GM06990 (cell line): ENCODE data around the gene CPXM2.

ENCODE experiments used
- DNase-seq: peaks from one replicate; pipeline ENCODE4 v3.0.0-alpha.2; 2011; ENCODE audit not compliant: insufficient read length; ENCODE audit errors: extremely low read depth
- H3K27me3 ChIP-seq: replicated peaks from 2 replicates; pipeline ENCODE4 v1.6.0; 2011; ENCODE audit warnings: low read length; ENCODE audit not compliant: control insufficient read depth, insufficient read depth
- H3K36me3 ChIP-seq: 2 replicates; pipeline ENCODE4 v1.5.1; 2011; ENCODE audit warnings: low read length; ENCODE audit not compliant: control insufficient read depth, insufficient read depth
- H3K4me3 ChIP-seq: replicated peaks from 2 replicates; pipeline ENCODE4 v1.5.1; 2011; ENCODE audit warnings: low read depth, mild to moderate bottlenecking, control low read depth, low read length
- TF ChIP-seq, protein P1 (sequence below): IDR thresholded peaks from 2 replicates; pipeline ENCODE4 v1.5.1; 2011; ENCODE audit warnings: low read length, control low read depth, mild to moderate bottlenecking, inconsistent platforms; ENCODE audit not compliant: insufficient read depth, poor library complexity, severe bottlenecking

Gene CPXM2

DNA sequence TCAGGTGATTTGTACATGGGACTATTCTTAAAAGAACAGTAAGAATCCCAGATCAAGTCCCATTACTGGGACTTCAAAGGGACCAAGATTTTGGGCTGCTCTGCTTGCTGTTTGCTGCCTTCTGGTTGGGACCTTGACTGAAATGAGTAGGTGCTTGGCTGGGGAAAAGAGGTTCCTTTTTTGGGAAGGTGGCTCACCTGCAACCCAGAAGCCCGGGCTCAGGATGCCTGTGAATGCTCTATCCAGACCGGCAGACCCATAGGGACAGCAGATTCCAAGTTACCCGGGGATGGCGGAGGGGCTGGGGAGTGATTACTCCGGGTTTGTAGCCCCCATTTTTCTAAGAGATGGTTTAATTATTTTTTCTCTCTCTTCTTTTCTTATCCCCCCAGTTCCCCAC is 104.0 kb downstream of the CPXM2 start:
- no peak for DNase-seq
- Histone ChIP-seq H3K27me3 (no peaks in the 10 kb centered on the region; the same call in none of the 2 replicates), H3K36me3 (no peaks in the 10 kb centered on the region), H3K4me3 (no peak overlapping the region)
- TF ChIP-seq, protein P1, sequence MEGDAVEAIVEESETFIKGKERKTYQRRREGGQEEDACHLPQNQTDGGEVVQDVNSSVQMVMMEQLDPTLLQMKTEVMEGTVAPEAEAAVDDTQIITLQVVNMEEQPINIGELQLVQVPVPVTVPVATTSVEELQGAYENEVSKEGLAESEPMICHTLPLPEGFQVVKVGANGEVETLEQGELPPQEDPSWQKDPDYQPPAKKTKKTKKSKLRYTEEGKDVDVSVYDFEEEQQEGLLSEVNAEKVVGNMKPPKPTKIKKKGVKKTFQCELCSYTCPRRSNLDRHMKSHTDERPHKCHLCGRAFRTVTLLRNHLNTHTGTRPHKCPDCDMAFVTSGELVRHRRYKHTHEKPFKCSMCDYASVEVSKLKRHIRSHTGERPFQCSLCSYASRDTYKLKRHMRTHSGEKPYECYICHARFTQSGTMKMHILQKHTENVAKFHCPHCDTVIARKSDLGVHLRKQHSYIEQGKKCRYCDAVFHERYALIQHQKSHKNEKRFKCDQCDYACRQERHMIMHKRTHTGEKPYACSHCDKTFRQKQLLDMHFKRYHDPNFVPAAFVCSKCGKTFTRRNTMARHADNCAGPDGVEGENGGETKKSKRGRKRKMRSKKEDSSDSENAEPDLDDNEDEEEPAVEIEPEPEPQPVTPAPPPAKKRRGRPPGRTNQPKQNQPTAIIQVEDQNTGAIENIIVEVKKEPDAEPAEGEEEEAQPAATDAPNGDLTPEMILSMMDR, result no peak

DNA sequence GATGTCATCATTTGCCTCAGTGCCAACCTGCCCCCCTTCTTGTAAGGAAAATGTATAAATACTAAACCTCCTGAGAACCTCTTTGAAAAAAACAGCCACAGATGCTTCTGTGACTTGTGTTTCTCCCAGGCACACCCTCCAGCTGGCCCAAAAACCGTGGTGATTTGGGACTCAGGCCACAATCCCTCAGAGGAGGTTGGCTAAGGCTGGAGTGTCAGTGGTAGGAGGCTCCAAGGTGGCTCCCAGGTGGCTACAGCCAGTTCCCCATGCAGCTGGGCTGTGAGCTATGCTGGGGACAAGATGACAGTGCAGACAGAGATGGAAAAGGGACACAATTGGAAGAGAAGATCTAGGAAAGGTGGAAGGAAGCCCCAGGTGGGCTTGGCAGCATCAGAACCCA is 104.7 kb downstream of the CPXM2 start:
- Histone ChIP-seq H3K27me3 (peaks cover 1% of the 10 kb centered on the region), H3K4me3 (no peak overlapping the region), H3K36me3 (no peaks in the 10 kb centered on the region)
- no peak for DNase-seq
- TF ChIP-seq, protein P1, result no peak

DNA sequence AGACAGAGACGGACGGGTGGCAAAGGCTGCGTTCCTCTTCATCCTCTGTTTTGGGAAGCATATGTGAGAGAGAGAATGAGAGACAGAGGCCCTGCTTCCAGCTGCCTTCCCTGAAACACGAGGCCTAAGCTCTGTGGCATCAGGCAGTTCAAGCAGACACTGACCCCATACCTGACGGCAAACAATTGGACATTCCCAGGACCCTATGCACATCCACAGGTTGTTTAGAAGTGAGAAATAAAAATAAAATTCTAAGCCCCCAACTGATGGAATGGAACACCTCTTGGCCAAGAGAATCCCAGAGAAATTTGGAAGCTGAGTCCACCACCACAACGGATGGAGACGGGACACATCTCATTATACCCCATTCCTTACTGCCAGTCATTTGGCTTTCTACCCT is 105.3 kb downstream of the CPXM2 start:
- peaks cover 2% of the 10 kb centered on the region for H3K27me3 ChIP-seq
- no peaks in the 10 kb centered on the region for H3K36me3 ChIP-seq
- TF ChIP-seq, protein P1, result no peak
- H3K4me3 ChIP-seq, result no peak overlapping the region
- DNase-seq, result no peak

DNA sequence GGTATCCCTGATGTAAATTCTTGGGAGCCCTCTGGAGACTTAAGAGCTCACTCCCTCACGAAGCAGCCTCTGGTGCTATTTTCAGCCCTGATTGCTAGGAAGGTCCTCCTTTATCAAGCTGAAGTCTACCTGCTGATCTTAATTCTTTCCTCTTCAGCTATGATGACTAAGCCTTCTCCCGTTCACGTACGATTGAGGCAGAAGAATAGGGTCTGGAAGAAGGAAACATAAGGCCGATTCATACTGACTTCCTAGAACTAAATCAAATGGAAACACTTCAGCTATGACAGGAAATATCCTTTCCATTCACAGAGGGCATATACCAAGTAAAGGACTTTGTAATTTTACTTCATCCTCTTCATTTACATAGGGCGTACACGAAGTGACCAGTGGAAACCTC is 107.0 kb downstream of the CPXM2 start:
- H3K4me3 ChIP-seq, result no peak overlapping the region
- TF ChIP-seq, protein P1, result no peak
- H3K27me3 ChIP-seq, result peaks cover 3% of the 10 kb centered on the region
- no peaks in the 10 kb centered on the region for H3K36me3 ChIP-seq
- no peak for DNase-seq

DNA sequence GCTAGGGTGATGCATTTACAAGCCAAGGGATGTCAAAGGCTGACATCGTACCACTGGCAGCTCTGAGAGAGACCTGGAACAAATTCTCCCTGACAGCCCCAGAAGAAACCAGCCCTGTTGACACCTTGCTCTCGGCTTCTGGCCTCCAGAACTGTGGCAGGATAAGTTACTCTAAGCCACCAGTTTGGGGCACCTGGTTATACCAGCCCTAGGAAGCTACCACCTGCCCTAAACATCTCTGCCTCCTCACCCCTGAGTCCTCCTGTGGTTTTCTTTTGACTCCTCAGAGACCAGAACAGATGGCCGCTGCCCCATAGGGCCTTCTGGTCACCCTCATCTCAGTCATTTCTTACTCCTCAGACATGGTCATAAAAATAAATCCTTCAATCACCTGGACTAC is 107.4 kb downstream of the CPXM2 start:
- H3K4me3 ChIP-seq, result no peak overlapping the region
- H3K36me3 ChIP-seq, result no peaks in the 10 kb centered on the region
- no peak for DNase-seq
- TF ChIP-seq, protein P1, result no peak
- H3K27me3 ChIP-seq, result peaks cover 3% of the 10 kb centered on the region

DNA sequence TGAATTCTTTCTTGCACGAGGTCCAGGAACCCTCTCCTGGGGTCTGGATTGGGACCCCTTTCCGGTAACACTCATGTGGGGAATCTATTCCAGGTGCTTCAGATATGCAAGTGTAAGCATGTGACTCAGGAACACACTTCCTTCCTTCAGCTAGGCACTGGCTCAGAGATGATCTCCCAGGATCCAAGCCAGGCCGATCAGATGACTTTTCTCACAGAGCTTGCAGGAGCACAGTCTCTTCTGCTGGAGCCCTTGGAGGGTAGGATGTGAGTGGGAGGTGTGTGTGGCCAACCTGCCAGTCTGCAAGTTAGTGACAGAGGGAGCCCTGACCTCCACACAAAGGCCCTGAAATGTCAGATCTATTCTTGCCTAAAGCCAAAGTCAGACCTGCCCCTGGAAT is 108.3 kb downstream of the CPXM2 start:
- Histone ChIP-seq H3K36me3 (no peaks in the 10 kb centered on the region), H3K4me3 (no peak overlapping the region), H3K27me3 (peaks cover 3% of the 10 kb centered on the region)
- TF ChIP-seq, protein P1, result no peak
- DNase-seq, result no peak
